ENCODE results near the gene C16orf92.
"Not testable (repeated sequence)": the region's sequence is repeated elsewhere in the genome, so short reads cannot be mapped to it uniquely, and the experiment has no call there.

C16orf92 gene

GRCh38 chr16:30027588-30028437, 4.8 kb downstream of the C16orf92 start:
- DNase-seq (ENCODE audit: low spot score), result no peak

DNA sequence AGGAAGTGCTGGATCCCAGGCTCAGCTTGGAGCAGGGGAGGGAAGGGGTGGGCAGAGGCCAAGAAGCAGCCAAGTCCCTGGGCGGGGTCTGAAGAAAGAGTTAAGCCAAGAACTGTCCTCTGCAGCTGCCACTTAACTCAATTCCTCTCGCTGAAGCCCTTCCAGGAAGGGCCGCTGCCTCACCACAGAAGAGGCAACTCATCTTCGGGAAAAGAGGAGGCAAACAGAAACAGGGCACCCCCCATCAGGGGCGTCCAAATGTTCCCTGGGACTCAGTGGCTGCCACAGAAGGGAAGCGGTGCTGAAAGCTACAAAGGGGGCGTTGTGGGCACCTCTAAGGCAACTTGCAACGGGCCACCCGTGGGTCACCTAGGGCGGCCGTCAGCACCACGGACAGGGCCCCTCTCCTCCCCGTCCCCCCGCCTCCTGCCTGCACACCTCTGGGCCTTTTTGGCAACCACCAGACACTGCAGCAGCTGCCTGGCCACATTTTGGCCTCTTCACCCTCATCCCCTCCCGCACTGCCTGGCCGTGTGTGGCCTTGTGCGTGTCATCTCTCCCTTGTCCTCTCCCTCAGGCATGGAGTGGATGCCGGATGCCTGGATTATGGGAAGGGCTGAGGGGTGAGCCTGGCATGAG, 5.6 kb downstream of the C16orf92 start:
- DNase-seq (ENCODE audit: low spot score), result no peak

- DNase-seq (ENCODE audit: low spot score), result no peak
Observed at GRCh38 chr16:30030011-30030685, 7.2 kb downstream of the C16orf92 start.

DNA sequence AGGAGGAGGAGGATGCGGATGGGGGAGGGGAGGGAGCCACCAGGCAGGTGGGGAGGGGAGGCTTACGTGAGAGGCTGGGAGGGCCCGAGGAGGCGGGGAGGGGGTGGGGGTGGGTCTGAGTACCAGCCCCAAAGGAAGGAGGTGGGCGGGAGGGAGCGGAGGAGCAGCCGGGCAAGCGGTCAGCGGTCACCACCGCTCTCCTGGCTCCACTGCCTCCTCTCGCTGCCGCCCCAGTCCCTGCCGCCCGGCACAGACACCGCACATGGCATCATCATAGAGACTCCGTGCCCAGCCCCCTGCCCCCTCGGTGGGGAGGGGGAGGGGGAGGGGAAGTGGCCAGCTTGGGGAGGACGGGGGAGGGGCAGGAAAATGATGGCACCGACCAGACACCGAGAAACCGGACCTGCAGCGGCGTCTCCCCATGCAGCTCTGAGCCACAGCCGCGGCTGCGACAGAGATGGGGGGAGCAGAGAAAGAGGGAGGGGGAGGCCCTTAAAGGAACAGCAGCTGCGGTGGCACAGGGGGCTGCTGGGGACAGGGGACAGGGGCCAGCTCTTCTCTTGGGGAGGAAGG, 7.9 kb downstream of the C16orf92 start, which contains the start of gene TLCD3B:
Gene TLCD3B, minus strand, starts transcription at position 431 of the 573 bp plus-strand sequence. CDS start 744 bp downstream, outside the sequence.
- no peak for DNase-seq (ENCODE audit: low spot score)

DNA sequence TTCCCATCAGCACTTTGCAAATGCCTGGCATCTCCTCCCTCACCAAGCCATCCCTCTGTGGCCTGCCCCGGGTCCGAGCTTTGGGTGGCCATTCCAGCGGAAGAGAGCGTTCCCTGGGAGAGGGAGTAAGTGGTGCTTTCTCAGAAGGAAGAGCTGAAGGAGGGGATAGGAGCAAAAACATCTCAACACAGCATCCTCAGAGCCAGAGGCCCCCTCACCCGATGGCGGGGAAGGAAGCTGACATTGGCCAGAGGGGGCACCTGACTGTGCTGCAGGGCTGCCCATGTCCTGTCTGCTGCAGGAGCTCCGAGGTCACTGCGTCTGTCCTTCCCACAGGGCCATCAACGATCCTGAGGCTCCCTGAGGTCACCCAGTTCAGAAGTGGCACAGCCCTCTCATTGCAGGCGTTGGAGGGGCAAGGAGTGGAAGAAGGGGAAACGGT, 8.5 kb downstream of the C16orf92 start:
- DNase-seq (ENCODE audit: low spot score), result no peak

GRCh38 chr16:30032083-30032819, 9.3 kb downstream of the C16orf92 start:
- peak; percentile 73 for DNase-seq (ENCODE audit: low spot score)

GRCh38 chr16:30033270-30033669, 10.3 kb downstream of the C16orf92 start:
- DNase-seq (ENCODE audit: low spot score), result no peak

DNA sequence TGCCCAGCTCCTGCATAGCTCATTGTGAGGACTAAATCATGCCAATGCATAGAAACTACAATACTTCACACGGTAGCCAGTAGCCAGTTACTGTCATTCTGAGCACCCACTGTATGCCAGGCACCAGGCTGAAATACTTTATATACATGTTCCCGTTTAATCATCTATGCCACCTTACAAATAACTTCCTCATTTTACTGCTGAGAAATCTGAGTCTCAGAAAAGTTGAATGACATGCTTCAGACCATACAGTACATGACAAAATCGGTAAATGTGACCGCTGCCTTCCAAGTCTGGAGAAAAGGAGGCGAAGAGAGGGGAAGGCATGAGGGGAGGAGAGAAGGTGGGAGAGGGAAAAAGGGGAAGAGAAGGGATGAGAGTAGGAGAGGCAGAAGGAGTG, 17.2 kb downstream of the C16orf92 start:
- DNase-seq (ENCODE audit: low spot score), result no peak

DNA sequence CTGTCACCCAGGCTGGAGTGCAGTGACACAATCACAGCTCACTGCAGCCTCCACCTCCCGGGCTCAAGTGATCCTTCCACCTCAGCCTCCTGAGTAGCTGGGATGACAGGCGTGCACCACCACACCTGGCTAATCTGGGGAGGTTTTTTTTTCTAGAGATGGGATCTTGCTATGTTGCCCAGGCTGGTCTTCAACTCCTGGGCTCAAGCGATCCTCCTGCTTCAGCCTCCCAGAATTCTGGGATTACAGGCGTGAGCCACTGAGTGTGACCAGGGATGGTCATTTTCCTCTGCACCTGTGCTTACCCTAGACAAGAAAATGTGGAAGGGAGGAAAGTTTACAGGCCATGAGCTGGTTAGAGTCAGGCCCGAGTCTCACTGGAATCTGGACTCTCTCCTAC, 17.7 kb downstream of the C16orf92 start:
- DNase-seq (ENCODE audit: low spot score), result not testable (repeated sequence)

GRCh38 chr16:30041841-30042240, 18.8 kb downstream of the C16orf92 start:
- peak; percentile 41 for DNase-seq (ENCODE audit: low spot score)

- DNase-seq (ENCODE audit: low spot score), result no peak
Observed at GRCh38 chr16:30046178-30046577, 23.2 kb downstream of the C16orf92 start.

DNA sequence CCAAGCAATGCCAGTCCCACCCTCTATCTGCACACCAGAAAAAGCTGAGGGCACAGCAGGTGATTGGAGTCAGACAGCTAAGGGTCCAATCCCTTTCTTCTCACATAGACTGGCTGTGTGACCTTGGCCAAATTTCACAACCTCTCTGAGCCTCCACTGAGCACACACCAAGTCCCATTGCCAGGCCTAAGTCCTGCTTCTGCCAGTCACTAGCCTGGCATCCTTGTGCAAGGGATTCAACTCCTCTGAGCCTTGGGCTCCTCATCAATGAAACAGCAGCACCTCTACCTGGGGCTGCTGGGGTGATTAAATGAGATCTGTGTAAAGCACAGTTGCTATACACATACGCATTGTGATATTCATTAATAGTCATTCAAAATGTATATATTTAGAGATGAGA, 23.6 kb downstream of the C16orf92 start:
- DNase-seq (ENCODE audit: low spot score), result no peak

- DNase-seq (ENCODE audit: low spot score), result no peak
Observed at GRCh38 chr16:30049871-30050270, 26.9 kb downstream of the C16orf92 start.

- DNase-seq (ENCODE audit: low spot score), result peak; percentile 85
Observed at GRCh38 chr16:30051518-30051917, 28.5 kb downstream of the C16orf92 start.

DNA sequence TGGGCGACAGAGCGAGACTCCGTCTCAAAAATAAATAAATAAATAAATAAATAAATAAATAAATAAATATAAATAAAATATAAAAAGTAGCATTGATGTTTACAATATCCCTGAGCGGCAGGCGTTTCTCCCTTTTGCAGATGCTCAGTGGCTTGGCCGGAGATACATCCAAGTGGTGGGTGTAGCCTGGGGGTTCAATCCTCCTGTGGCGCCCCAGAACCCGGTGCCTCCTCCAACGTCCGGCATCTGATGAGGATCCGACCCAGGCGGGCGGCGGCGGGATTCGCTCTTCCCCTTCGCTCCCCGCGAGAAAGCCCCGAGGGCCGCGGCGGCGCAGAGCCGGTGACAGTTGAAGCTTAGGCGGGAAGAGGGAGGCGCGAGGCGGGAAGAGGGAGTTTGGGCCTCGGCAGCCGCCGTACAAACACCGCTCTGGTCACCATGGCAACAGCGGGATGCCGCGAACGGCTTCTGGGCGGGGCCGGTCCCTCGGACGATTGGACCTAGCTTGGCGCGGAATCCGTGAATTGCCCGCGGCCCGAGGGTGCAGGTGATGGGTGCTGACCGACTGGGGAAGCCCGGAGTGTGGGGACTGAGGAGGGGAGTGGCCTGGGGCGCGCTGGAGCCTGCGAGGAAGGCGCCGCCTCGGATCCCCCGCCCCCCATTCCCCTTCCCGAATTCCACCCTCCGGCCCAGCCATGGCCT, 29.8 kb downstream of the C16orf92 start:
- DNase-seq (ENCODE audit: low spot score), result peak; percentile 80

- peak; percentile 68 for DNase-seq (ENCODE audit: low spot score)
Observed at GRCh38 chr16:30053376-30054015, 30.5 kb downstream of the C16orf92 start.

DNA sequence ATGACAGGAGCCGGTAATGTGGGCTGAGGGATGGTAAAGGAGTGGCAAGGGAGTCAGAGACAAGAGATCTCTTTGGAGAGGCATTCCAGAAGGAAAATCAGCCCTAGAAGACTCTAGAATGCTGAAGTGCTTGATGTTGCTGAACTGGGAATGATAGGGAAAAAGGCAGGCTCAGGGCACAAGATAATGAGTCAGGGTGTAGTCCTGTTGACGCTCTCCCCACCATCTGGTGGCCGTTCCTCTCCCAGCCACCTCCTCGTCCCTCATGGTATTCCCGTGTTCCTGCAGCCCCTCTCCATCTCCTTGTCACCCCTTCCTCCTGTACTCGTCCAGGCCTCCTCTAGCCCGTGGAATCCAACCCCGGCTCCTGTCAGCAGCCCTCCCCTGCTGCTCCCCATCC, 31.5 kb downstream of the C16orf92 start:
- no peak for DNase-seq (ENCODE audit: low spot score)

- no peak for DNase-seq (ENCODE audit: low spot score)
Observed at GRCh38 chr16:30054959-30055553, 32.1 kb downstream of the C16orf92 start.

DNA sequence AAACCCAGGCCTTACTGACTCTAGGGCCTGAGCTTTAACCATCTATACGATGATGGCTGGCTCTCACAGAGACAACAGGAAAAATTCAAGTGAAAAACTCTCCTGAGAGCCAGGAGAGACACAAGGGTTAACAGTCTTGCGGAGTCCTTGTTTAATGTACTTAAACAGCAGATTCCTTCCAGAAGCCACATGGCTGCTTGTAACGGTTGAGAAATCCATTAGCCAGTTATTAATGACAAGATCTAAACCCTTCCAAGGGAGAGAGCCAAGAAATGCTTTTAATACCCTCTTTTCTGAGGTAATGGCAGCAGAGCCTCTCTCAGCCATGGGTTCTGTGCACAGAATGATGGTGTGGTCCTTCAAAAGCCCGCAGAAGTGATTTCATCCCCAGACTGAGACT, 37.3 kb downstream of the C16orf92 start:
- no peak for DNase-seq (ENCODE audit: low spot score)
